H7 (cell line): ENCODE data around the gene GOLT1A. TPM values are rescaled to one million over a fixed set of nuclear protein-coding genes. Genes with fewer than 3 reads are reported as not detected.

ENCODE experiments used
- DNase-seq: peaks from one replicate; pipeline ENCODE4 v3.0.0; 2012
- H3K27me3 ChIP-seq: 2 replicates; pipeline ENCODE4 v1.6.0; 2011; ENCODE audit warnings: mild to moderate bottlenecking, low read length; ENCODE audit not compliant: control insufficient read depth, insufficient read depth
- H3K36me3 ChIP-seq: replicated peaks from 2 replicates; pipeline ENCODE4 v1.5.1; 2011; ENCODE audit warnings: low read length; ENCODE audit not compliant: control insufficient read depth, insufficient read depth
- H3K4me3 ChIP-seq: 2 replicates; pipeline ENCODE4 v1.5.1; 2011; ENCODE audit warnings: low read depth, mild to moderate bottlenecking, control low read depth, low read length, moderate library complexity; ENCODE audit not compliant: insufficient read depth
- total RNA-seq: library from RNA; depleted of rRNA; stranded (reverse); fragments of >200 nt; shearing (Covaris generic); gene quantifications from 2 replicates; pipeline ENCODE4 v1.2.3, GENCODE V29; 2014

GOLT1A gene
- total RNA-seq, 1 experiment from 2014 or later = 0.76 TPM

GRCh38 chr1:204216880-204217647, 3.3 kb upstream of the GOLT1A start:
- H3K36me3 ChIP-seq = no peaks in the 10 kb centered on the region
- H3K4me3 ChIP-seq = no peak overlapping the region
- H3K27me3 ChIP-seq = peaks cover 6% of the 10 kb centered on the region; the same call in 1 of the 2 replicates
- DNase-seq = no peak

DNA sequence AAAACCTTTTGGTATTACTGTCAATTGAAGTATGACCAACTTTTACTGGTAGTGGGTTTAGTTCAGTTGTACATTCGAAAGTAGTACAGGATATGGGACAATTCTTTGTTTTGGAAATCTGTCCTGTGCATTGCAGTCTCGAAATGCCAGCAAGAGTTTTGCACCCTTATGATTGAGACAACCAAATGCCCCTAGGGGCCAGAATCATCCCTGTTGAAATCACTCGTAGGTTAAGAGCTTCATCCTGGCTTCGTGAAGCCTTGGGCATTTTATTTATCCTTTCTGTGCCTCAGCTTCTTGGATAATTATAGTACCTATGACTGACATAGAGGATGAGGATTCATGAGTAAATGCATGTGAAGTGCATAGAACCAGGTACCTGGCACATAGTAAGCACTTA, 2.4 kb upstream of the GOLT1A start:
- DNase-seq = no peak
- no peak overlapping the region for H3K4me3 ChIP-seq
- no peaks in the 10 kb centered on the region for H3K36me3 ChIP-seq

GRCh38 chr1:204212715-204213114, 1.1 kb downstream of the GOLT1A start:
- Histone ChIP-seq H3K36me3 (no peaks in the 10 kb centered on the region), H3K4me3 (no peak overlapping the region), H3K27me3 (peaks cover 5% of the 10 kb centered on the region; the same call in 1 of the 2 replicates)
- no peak for DNase-seq

More for the DNA sequence above, 2.4 kb upstream of the GOLT1A start:
- H3K27me3 ChIP-seq = peaks cover 5% of the 10 kb centered on the region; the same call in 1 of the 2 replicates

GRCh38 chr1:204211046-204211445, 2.7 kb downstream of the GOLT1A start:
- H3K4me3 ChIP-seq = no peak overlapping the region
- H3K27me3 ChIP-seq = peaks cover 6% of the 10 kb centered on the region; the same call in 1 of the 2 replicates
- DNase-seq = no peak
- H3K36me3 ChIP-seq = no peaks in the 10 kb centered on the region

DNA sequence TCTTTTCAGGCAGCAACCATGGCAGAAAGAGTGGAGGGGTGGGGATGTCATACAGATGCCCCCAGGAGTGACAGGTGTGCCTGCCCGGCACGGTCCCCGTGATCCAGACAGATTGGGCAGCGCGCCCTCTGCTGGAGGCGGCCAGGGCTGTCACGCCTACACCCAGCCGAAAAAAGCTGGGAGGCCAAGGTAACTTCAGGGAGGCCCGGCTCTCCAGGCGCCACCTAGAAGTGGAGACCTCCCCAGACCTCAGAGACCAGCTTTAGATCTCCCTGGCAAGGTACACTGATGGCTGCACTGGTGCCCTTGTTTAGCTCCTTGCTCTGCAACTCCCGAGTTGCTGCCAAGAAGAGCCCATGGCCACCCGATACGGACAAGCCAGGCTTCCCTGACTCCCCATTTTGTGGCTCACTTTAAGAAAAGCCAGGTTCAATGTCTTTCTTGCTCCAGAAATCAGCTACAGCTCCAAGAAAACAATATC, 6.6 kb downstream of the GOLT1A start:
- Histone ChIP-seq H3K4me3 (no peak overlapping the region), H3K27me3 (peaks cover 1% of the 10 kb centered on the region; the same call in 1 of the 2 replicates), H3K36me3 (no peaks in the 10 kb centered on the region)
- peak; percentile 95 for DNase-seq

- Histone ChIP-seq H3K36me3 (no peaks in the 10 kb centered on the region), H3K27me3 (peaks cover 1% of the 10 kb centered on the region; the same call in 1 of the 2 replicates)
- DNase-seq = no peak
Observed at GRCh38 chr1:204206121-204206520, 7.7 kb downstream of the GOLT1A start.

GRCh38 chr1:204205486-204205885, 8.3 kb downstream of the GOLT1A start:
- Histone ChIP-seq H3K36me3 (no peaks in the 10 kb centered on the region), H3K27me3 (peaks cover 1% of the 10 kb centered on the region; the same call in 1 of the 2 replicates), H3K4me3 (no peak overlapping the region)
- DNase-seq = no peak

More at GRCh38 chr1:204206121-204206520, 7.7 kb downstream of the GOLT1A start:
- H3K4me3 ChIP-seq = no peak overlapping the region

- H3K4me3 ChIP-seq = no peak overlapping the region
- DNase-seq = no peak
- peaks cover 1% of the 10 kb centered on the region; the same call in 1 of the 2 replicates for H3K27me3 ChIP-seq
- no peaks in the 10 kb centered on the region for H3K36me3 ChIP-seq
Observed at GRCh38 chr1:204204944-204205343, 8.8 kb downstream of the GOLT1A start.

DNA sequence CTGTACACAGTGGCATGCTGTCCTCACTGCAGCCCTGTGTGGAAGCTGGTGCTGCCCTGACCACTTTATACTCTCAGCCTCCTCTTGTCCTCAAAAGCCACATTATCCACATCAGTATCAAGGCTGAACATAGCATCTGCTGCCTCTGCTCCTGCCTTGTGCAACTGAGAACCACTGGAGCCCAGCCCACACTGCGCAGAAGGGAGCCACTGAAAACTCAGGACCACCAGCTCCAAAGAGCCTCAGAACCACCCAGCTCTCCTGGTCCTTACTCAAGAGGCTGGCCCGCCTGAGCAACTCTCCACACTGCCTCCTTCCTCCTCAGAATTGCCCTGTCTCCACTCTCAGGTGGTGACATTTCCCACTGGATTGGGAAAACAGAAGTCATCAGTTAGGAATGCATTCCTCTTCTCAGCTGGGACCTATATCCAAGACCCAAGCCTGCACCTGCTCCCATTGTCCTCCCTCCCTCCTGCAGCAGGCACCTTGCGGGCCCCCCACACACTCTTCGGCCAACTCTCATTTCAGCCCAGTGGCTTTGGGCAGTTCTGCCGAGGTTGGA, 10.5 kb downstream of the GOLT1A start:
- H3K4me3 ChIP-seq = no peak overlapping the region
- no peaks in the 10 kb centered on the region for H3K36me3 ChIP-seq
- no peak for DNase-seq
- peaks cover 1% of the 10 kb centered on the region; the same call in 1 of the 2 replicates for H3K27me3 ChIP-seq

- no peak for DNase-seq
- Histone ChIP-seq H3K27me3 (peaks cover 1% of the 10 kb centered on the region; the same call in 1 of the 2 replicates), H3K36me3 (no peaks in the 10 kb centered on the region), H3K4me3 (no peak overlapping the region)
Observed at GRCh38 chr1:204202481-204202880, 11.3 kb downstream of the GOLT1A start.

DNA sequence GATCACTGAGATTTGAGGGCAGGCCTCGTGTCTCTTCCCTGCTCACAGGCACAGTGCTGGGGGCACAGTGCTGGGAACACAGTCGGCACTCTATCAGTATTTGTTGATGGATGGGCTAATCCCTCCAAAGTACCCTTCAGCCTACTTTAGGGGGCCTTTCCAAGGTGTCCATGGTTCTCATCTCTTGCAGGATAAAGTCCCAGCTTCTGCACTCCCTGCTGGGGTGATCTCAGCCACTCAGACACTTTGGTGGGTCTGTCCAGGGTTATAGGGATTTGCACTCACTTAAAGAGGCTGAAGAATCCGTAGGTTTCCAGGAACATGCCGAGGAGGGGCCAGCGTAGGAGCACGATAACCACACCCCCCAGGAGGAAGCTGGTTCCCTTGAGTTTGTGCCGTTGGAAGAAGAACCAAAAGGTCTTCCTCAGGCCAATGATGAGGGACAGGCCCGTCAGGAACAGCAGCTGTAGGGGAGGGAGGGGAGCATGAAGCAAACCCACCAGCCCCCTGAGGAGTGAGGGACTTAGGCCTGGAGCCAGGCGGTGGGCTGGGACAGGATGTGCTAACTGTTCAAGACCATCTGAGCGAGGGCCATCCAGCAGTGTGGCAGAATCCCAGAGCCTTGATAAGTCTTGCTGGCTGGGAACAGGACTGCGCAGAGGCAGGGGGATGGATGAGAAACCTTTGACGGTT, 12.3 kb downstream of the GOLT1A start:
- DNase-seq = no peak
- no peaks in the 10 kb centered on the region; the same call in 1 of the 2 replicates for H3K27me3 ChIP-seq
- H3K36me3 ChIP-seq = no peaks in the 10 kb centered on the region
- no peak overlapping the region for H3K4me3 ChIP-seq

- H3K27me3 ChIP-seq = no peaks in the 10 kb centered on the region
- H3K36me3 ChIP-seq = no peaks in the 10 kb centered on the region
- DNase-seq = no peak
- no peak overlapping the region for H3K4me3 ChIP-seq
Observed at GRCh38 chr1:204199579-204199978, 14.2 kb downstream of the GOLT1A start.

DNA sequence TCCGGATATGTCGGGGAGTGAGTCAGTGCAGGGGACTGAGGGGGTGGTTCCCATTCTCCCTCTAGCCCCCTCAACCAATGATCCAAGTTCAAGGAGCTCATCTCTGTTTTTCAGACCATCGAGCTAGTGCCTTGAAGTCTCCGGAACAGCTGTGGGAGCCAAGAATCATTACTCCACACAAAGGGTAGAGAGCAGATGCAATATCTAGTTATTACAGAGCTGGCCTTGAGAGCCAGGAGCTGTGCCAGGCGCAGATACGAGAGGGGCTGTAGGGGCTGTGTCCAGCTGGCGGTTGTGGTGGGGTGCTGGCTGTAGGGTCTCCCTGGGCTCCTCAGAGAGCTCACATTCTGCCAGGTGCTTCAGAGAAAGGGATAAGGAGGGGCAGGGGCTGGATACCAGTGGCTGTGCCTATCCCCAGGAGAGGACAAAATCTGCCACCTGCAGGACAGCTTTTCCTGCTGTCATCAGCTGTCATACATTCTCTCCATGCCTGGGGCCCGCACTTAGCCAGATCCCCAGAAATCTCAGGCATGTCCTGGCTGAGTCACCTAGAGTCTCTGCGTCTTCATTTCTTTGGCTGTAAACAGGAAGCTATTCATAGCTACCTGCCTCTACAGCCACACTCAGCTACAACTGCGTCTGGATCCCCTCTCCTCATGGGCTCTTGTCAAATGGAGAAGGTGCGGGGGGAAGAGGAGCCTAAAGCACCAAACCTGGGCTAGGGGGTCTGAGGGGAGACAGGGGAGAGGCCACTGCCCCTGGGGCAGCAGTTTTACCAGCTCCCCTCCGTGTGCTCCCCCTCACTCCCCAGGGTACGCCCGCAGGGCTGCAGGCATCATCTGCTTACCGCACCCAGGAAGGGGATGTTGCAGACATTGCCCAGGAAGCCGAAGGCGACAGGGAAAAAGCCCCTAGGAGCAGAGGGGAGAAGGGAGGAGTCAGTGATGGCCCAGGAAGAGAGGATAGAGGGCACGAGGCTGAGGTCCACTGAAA, 15.1 kb downstream of the GOLT1A start:
- Histone ChIP-seq H3K4me3 (no peak overlapping the region), H3K36me3 (no peaks in the 10 kb centered on the region), H3K27me3 (no peaks in the 10 kb centered on the region)
- peak; percentile 66 for DNase-seq

- DNase-seq = no peak
- no peak overlapping the region for H3K4me3 ChIP-seq
- no peaks in the 10 kb centered on the region for H3K36me3 ChIP-seq
Observed at GRCh38 chr1:204197068-204197467, 16.7 kb downstream of the GOLT1A start.

More at GRCh38 chr1:204197068-204197467, 16.7 kb downstream of the GOLT1A start:
- peaks cover 1% of the 10 kb centered on the region; the same call in 1 of the 2 replicates for H3K27me3 ChIP-seq
